ENCODE data around the gene DCLK1. TPM values are rescaled to one million over a fixed set of nuclear protein-coding genes. Genes with fewer than 3 reads are reported as not detected.

DCLK1 gene
- total RNA-seq, 2 donors from 2014 or later = 4.7 to 10.1 TPM

GRCh38 chr13:35856721-35857364 lies 274.3 kb downstream of the DCLK1 start:
- H3K36me3 ChIP-seq = no peaks in the 10 kb centered on the region
- no peak for DNase-seq (ENCODE audit: low spot score)
- H3K9me3 ChIP-seq = no peaks in the 10 kb centered on the region
- H3K27ac ChIP-seq = peak overlapping the region in 1 of 2 donors; percentile 3
- peaks cover 0 to 21% of the 10 kb centered on the region in 2 donors for H3K4me1 ChIP-seq
- no peak for TF ChIP-seq CTCF (IDR thresholded peaks at IDR 0.05)
- H3K27me3 ChIP-seq = no peaks in the 10 kb centered on the region
- H3K4me3 ChIP-seq = no peak overlapping the region

- no peak overlapping the region for H3K4me3 ChIP-seq
- no peak overlapping the region for H3K27ac ChIP-seq
- no peaks in the 10 kb centered on the region for H3K36me3 ChIP-seq
- H3K9me3 ChIP-seq = no peaks in the 10 kb centered on the region
- no peaks in the 10 kb centered on the region for H3K27me3 ChIP-seq
- peaks cover 0 to 21% of the 10 kb centered on the region in 2 donors for H3K4me1 ChIP-seq
- DNase-seq (ENCODE audit: low spot score) = no peak
- no peak for TF ChIP-seq CTCF (IDR thresholded peaks at IDR 0.05)
Measured at GRCh38 chr13:35856084-35856483, 275.1 kb downstream of the DCLK1 start.

GRCh38 chr13:35855531-35856019 lies 275.6 kb downstream of the DCLK1 start:
- H3K27ac ChIP-seq = no peak overlapping the region
- TF ChIP-seq CTCF (IDR thresholded peaks at IDR 0.05) = no peak
- H3K4me1 ChIP-seq = peaks cover 0 to 21% of the 10 kb centered on the region in 2 donors
- no peak for DNase-seq (ENCODE audit: low spot score)
- no peaks in the 10 kb centered on the region for H3K9me3 ChIP-seq
- H3K27me3 ChIP-seq = no peaks in the 10 kb centered on the region
- no peaks in the 10 kb centered on the region for H3K36me3 ChIP-seq
- no peak overlapping the region for H3K4me3 ChIP-seq

GRCh38 chr13:35854286-35854685 lies 276.9 kb downstream of the DCLK1 start:
- no peak overlapping the region for H3K27ac ChIP-seq
- H3K27me3 ChIP-seq = no peaks in the 10 kb centered on the region
- H3K9me3 ChIP-seq = no peaks in the 10 kb centered on the region
- DNase-seq (ENCODE audit: low spot score) = no peak
- no peak overlapping the region for H3K4me3 ChIP-seq
- H3K4me1 ChIP-seq = peaks cover 0 to 16% of the 10 kb centered on the region in 2 donors
- H3K36me3 ChIP-seq = no peaks in the 10 kb centered on the region
- TF ChIP-seq CTCF (IDR thresholded peaks at IDR 0.05) = no peak

- Histone ChIP-seq H3K9me3 (no peaks in the 10 kb centered on the region), H3K27me3 (no peaks in the 10 kb centered on the region), H3K4me3 (no peak overlapping the region), H3K27ac (no peak overlapping the region), H3K4me1 (peaks cover 0 to 9% of the 10 kb centered on the region in 2 donors), H3K36me3 (no peaks in the 10 kb centered on the region)
- no peak for DNase-seq (ENCODE audit: low spot score)
- TF ChIP-seq CTCF (IDR thresholded peaks at IDR 0.05) = no peak
Measured at GRCh38 chr13:35851881-35852280, 279.3 kb downstream of the DCLK1 start.

GRCh38 chr13:35851356-35851755 lies 279.8 kb downstream of the DCLK1 start:
- TF ChIP-seq CTCF (IDR thresholded peaks at IDR 0.05) = no peak
- H3K36me3 ChIP-seq = no peaks in the 10 kb centered on the region
- DNase-seq (ENCODE audit: low spot score) = no peak

More at GRCh38 chr13:35851356-35851755, 279.8 kb downstream of the DCLK1 start:
- H3K9me3 ChIP-seq = no peaks in the 10 kb centered on the region
- no peak overlapping the region for H3K27ac ChIP-seq
- no peak overlapping the region for H3K4me3 ChIP-seq
- H3K4me1 ChIP-seq = peaks cover 0 to 9% of the 10 kb centered on the region in 2 donors
- H3K27me3 ChIP-seq = no peaks in the 10 kb centered on the region
